Fibroblast of the aortic adventitia (primary cell): ENCODE results near the gene MITD1. TPM values are rescaled to one million over a fixed set of nuclear protein-coding genes. Genes with fewer than 3 reads are reported as not detected.

ENCODE experiments used
- DNase-seq: peaks from one replicate; pipeline ENCODE4 v3.0.0-alpha.2; 2010; ENCODE audit warnings: low read depth
- H3K4me3 ChIP-seq: 2 replicates; pipeline ENCODE4 v1.5.1; 2011; ENCODE audit warnings: low read depth, mild to moderate bottlenecking, control low read depth, low read length, moderate library complexity
- CTCF ChIP-seq: IDR thresholded peaks from 2 replicates; pipeline ENCODE4 v1.5.1; 2011; ENCODE audit warnings: mild to moderate bottlenecking, low read length, control low read depth, inconsistent platforms; ENCODE audit not compliant: insufficient read depth
- total RNA-seq: library from RNA; depleted of rRNA; stranded (reverse); fragments of >200 nt; gene quantifications from 2 replicates; pipeline ENCODE4 v1.2.3, GENCODE V29; 2012; ENCODE audit warnings: low replicate concordance

The MITD1 gene
- 19.1 and 30.1 TPM in 2 replicates for total RNA-seq

- peak within 1 kb of the TSS; percentile 100 for H3K4me3 ChIP-seq
- peak; percentile 98 for DNase-seq
- no peak for TF ChIP-seq CTCF
These were observed at the start of gene MITD1, which contains the start of gene MRPL30 for GRCh38 chr2:99180755-99181623. MITD1 (minus strand) TSS chr2:99181058; CDS start chr2:99180981, 77 bp downstream. MRPL30 (plus strand) TSS chr2:99181184; CDS start chr2:99186204, 5,020 bp downstream.

- peak; percentile 8 for DNase-seq
- H3K4me3 ChIP-seq: no peak overlapping the region
- TF ChIP-seq CTCF: no peak
These were observed 37.2 kb upstream of the MITD1 start for GRCh38 chr2:99217929-99218501.

GRCh38 chr2:99216096-99216495, 35.2 kb upstream of the MITD1 start:
- no peak for TF ChIP-seq CTCF
- no peak overlapping the region for H3K4me3 ChIP-seq
- DNase-seq: no peak

- H3K4me3 ChIP-seq: no peak overlapping the region
- TF ChIP-seq CTCF: no peak
These were observed 24.6 kb upstream of the MITD1 start for GRCh38 chr2:99205491-99205890.

GRCh38 chr2:99201959-99202678, 21.3 kb upstream of the MITD1 start:
- DNase-seq: no peak
- H3K4me3 ChIP-seq: no peak overlapping the region
- peak; percentile 47 for TF ChIP-seq CTCF

More at GRCh38 chr2:99205491-99205890, 24.6 kb upstream of the MITD1 start:
- DNase-seq: no peak

- DNase-seq: no peak
- no peak for TF ChIP-seq CTCF
- no peak overlapping the region for H3K4me3 ChIP-seq
These were observed 19.4 kb upstream of the MITD1 start for GRCh38 chr2:99200076-99200800.
